MM.1S (cell line): ENCODE measurements around the gene AGAP1.

Experiments used
- DNase-seq: peaks from one replicate; pipeline ENCODE4 v3.0.0-alpha.2; 2015
- H2AFZ ChIP-seq: fragments of 300-600 bp; sonication (generic); 2 replicates; pipeline ENCODE4 v1.6.0; 2016; ENCODE audit warnings: antibody characterized with exemption, low read length
- H3F3A ChIP-seq: fragments of 300-600 bp; sonication (generic); 2 replicates; pipeline ENCODE4 v1.6.1; 2016; ENCODE audit warnings: mild to moderate bottlenecking, antibody characterized with exemption, low read length, moderate library complexity, mixed read lengths; ENCODE audit not compliant: insufficient read depth
- H3K27ac ChIP-seq: fragments of 300-600 bp; sonication (generic); 2 replicates; pipeline ENCODE4 v1.5.1; 2016; ENCODE audit warnings: mild to moderate bottlenecking, low read length
- H3K27me3 ChIP-seq: fragments of 300-600 bp; sonication (generic); replicated peaks from 2 replicates; pipeline ENCODE4 v1.6.0; 2016; ENCODE audit warnings: low read length; ENCODE audit not compliant: insufficient read depth
- H3K36me3 ChIP-seq: fragments of 300-600 bp; sonication (generic); replicated peaks from 2 replicates; pipeline ENCODE4 v1.6.1; 2016; ENCODE audit warnings: mild to moderate bottlenecking, low read length, mixed read lengths; ENCODE audit not compliant: insufficient read depth
- H3K4me1 ChIP-seq: fragments of 300-600 bp; sonication (generic); 2 replicates; pipeline ENCODE4 v1.6.1; 2016; ENCODE audit warnings: low read length, mixed read lengths
- H3K4me2 ChIP-seq: fragments of 300-600 bp; sonication (generic); 2 replicates; pipeline ENCODE4 v1.6.0; 2016; ENCODE audit warnings: low read depth, low read length
- H3K4me3 ChIP-seq: fragments of 300-600 bp; sonication (generic); 2 replicates; pipeline ENCODE4 v1.5.1; 2016; ENCODE audit warnings: low read length, mixed read lengths
- H3K79me2 ChIP-seq: fragments of 300-600 bp; sonication (generic); 2 replicates; pipeline ENCODE4 v1.6.1; 2016; ENCODE audit warnings: mixed run types, low read length, mixed read lengths
- H3K9ac ChIP-seq: fragments of 300-600 bp; sonication (generic); 2 replicates; pipeline ENCODE4 v1.6.1; 2016; ENCODE audit warnings: low read length, mixed read lengths
- H3K9me2 ChIP-seq: fragments of 300-600 bp; sonication (generic); replicated peaks from 2 replicates; pipeline ENCODE4 v1.6.1; 2016; ENCODE audit warnings: mild to moderate bottlenecking, low read length, mixed read lengths; ENCODE audit not compliant: insufficient read depth
- H3K9me3 ChIP-seq: fragments of 300-600 bp; sonication (generic); replicated peaks from 2 replicates; pipeline ENCODE4 v1.6.1; 2016; ENCODE audit warnings: mild to moderate bottlenecking, low read length, mixed read lengths; ENCODE audit not compliant: insufficient read depth
- H4K20me1 ChIP-seq: fragments of 300-600 bp; sonication (generic); 2 replicates; pipeline ENCODE4 v1.6.1; 2016; ENCODE audit warnings: mild to moderate bottlenecking, low read length, moderate library complexity, mixed read lengths; ENCODE audit not compliant: insufficient read depth
- EZH2 ChIP-seq: fragments of 300-600 bp; sonication (generic); optimal IDR thresholded peaks from 2 replicates; pipeline ENCODE3; 2017; ENCODE audit warnings: low read depth, mild to moderate bottlenecking, antibody characterized with exemption, low read length, mixed read lengths
- EZH2phosphoT487 ChIP-seq: fragments of 300-600 bp; sonication (generic); IDR thresholded peaks from 2 replicates; pipeline ENCODE4 v1.6.1; 2018; ENCODE audit warnings: antibody characterized with exemption, low read length
- TF ChIP-seq, protein P1 (sequence below): fragments of 300-600 bp; sonication (generic); IDR thresholded peaks from 2 replicates; pipeline ENCODE4 v1.5.1; 2016; ENCODE audit warnings: antibody characterized with exemption, low read length, mixed read lengths

The AGAP1 gene

DNA sequence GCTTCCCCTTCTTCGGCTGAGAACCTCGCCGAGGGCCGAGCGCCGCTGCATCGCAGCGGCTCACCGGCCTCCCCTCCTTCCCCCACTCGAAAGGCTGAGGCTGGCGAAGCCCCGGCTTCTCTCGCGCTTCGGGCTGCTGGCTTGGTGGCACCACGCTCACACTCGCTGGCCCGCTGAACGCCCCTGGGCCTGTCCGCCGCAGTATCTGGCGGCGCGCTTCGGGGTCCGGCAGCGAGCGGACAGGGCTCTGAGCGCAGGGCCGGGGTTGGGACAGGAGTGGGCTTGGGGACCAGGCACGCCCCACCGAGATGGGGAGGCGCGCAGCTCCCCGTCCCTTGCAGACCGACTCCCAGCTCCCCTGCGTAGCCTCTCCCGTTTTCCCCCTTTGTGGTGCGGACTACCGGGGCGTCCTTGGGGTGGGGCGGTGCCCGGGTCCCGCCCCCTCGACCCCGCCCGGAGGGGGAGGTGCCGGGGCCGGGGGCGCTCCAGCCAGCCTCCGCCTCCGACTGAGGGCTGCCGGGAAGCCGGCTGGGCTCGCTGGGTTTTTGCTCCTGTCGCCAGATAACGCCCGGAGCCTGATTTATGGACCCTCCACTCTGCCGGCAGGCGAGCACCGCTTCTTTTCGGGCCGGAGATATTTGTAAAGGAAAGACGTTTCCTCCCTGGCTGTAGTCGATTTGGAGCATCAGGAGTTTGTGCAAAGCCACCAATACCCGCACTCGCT lies 670.5 kb downstream of the AGAP1 start:
- Histone ChIP-seq H3K4me3 (no peak overlapping the region), H3F3A (no peaks in the 10 kb centered on the region), H3K27me3 (peaks cover 51% of the 10 kb centered on the region), H3K27ac (no peak overlapping the region), H3K4me2 (no peak overlapping the region), H3K4me1 (no peaks in the 10 kb centered on the region), H3K9me2 (no peaks in the 10 kb centered on the region), H3K9ac (no peak overlapping the region), H2AFZ (no peak overlapping the region), H3K79me2 (no peaks in the 10 kb centered on the region), H3K9me3 (no peaks in the 10 kb centered on the region), H3K36me3 (no peaks in the 10 kb centered on the region), H4K20me1 (no peaks in the 10 kb centered on the region)
- no peak for DNase-seq
- TF ChIP-seq EZH2phosphoT487 (no peak), EZH2 (no peak)
- TF ChIP-seq, protein P1, sequence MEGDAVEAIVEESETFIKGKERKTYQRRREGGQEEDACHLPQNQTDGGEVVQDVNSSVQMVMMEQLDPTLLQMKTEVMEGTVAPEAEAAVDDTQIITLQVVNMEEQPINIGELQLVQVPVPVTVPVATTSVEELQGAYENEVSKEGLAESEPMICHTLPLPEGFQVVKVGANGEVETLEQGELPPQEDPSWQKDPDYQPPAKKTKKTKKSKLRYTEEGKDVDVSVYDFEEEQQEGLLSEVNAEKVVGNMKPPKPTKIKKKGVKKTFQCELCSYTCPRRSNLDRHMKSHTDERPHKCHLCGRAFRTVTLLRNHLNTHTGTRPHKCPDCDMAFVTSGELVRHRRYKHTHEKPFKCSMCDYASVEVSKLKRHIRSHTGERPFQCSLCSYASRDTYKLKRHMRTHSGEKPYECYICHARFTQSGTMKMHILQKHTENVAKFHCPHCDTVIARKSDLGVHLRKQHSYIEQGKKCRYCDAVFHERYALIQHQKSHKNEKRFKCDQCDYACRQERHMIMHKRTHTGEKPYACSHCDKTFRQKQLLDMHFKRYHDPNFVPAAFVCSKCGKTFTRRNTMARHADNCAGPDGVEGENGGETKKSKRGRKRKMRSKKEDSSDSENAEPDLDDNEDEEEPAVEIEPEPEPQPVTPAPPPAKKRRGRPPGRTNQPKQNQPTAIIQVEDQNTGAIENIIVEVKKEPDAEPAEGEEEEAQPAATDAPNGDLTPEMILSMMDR = no peak

DNA sequence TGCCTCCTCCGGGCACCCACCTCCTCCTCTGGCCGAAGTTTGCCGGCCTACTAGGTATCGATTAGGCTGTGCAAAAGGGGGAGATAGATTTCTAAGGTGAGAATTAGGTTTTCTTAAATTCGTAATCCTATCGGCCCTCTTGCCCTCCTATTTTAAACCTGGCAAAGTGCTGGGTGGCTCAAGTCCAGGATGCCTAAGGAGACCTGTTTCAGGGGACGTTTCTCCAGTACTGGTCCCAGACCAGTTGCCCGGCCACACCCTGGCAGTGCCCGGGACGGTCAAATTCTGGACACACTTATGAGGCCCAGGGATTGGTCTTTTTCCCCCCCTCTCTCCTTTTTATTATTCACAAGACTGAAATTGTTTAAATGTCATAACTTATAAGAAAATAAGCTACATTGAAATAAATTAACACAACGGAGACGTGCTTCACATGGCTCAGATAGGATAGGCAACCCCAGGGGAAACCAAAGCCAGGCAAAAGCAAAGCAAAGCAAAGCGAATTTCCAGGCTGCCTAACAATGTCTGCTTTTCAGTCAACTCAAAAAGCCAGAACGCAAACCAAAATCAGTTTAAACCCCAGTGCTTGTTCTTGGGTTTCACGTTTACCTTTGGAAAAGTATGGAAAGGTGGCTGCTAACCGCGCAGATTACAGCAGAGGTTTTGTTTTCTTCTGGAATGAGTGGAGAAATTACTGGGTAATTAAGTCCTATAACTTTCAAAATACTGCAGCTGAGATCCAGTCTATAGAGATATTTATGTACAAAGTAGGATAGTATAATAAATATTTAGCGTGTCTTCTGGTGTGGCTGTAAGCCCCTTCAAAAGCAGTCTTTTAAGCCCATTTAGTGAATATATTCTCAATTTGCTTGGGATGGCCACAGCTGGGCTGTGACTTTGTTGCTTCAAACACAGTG lies 671.3 kb downstream of the AGAP1 start:
- Histone ChIP-seq H2AFZ (no peak overlapping the region), H3K4me2 (no peak overlapping the region), H3K4me1 (no peaks in the 10 kb centered on the region), H3K9me2 (no peaks in the 10 kb centered on the region), H3K27ac (no peak overlapping the region), H3K9me3 (no peaks in the 10 kb centered on the region), H3K27me3 (peaks cover 59% of the 10 kb centered on the region), H3K4me3 (no peak overlapping the region), H4K20me1 (no peaks in the 10 kb centered on the region), H3K36me3 (no peaks in the 10 kb centered on the region), H3K9ac (no peak overlapping the region), H3K79me2 (no peaks in the 10 kb centered on the region), H3F3A (no peaks in the 10 kb centered on the region)
- DNase-seq = no peak
- TF ChIP-seq EZH2 (no peak), EZH2phosphoT487 (no peak)
- TF ChIP-seq, protein P1 = no peak

DNA sequence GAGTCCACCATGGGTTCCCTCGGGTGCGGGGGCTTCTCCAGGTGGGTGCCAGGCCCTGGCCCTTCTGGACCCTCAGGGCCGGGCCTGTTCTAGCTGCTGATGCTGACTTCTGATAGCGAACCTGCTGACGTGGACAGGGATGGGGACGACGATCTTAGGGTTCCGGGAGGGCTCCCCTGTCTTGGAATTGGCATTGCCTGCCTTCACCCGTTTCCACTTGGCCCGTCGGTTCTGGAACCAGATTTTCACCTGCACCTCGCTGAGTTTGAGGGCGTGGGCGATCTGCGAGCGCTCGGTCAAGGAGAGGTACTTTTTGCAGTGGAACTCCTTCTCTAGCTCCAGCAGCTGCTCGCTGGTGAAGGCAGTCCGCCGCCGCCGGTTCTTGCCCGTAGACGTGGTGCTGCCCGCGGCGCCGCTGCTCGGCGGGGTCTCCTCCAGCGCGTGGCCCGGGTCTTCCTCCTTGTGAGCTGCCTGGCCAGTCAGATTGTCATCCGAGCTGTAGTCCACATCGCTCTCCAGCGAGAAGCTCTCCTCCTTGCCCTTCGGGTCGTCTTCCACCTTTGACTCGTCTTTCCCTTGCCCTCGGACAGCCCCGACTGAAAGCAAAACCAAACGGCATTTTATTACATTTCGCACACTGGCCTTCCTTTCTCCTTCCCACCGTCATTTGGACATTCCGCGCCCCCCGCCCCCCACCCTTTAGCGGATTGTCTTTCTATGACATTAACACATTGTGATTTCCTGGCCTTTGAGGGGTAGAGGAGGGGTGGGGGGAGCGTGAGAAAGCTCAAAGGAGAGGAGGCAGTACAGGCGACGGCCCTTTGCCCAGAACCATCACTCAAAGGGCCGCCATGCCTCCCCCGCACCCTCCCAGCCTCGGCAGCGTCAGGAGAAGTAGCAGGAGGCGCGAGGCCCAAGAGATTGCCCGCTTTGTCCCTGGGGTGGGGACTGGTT lies 672.3 kb downstream of the AGAP1 start:
- Histone ChIP-seq H3K36me3 (no peaks in the 10 kb centered on the region), H3K27ac (no peak overlapping the region), H3K4me3 (no peak overlapping the region), H3K79me2 (no peaks in the 10 kb centered on the region), H4K20me1 (no peaks in the 10 kb centered on the region), H3K9ac (no peak overlapping the region), H3K9me2 (no peaks in the 10 kb centered on the region), H3K4me2 (0 out of 2 replicates have a peak overlapping the region, but pooled peaks have one; percentile 9), H2AFZ (no peak overlapping the region), H3F3A (no peaks in the 10 kb centered on the region), H3K9me3 (no peaks in the 10 kb centered on the region), H3K27me3 (peaks cover 65% of the 10 kb centered on the region), H3K4me1 (no peaks in the 10 kb centered on the region)
- no peak for DNase-seq
- TF ChIP-seq EZH2phosphoT487 (no peak), EZH2 (no peak)
- TF ChIP-seq, protein P1 = no peak
